Urinary bladder (tissue), 4 donors: Measurements from ENCODE around the gene TSKU. TPM values are rescaled to one million over a fixed set of nuclear protein-coding genes. Genes with fewer than 3 reads are reported as not detected.

Source experiments
- DNase-seq: peaks from one replicate; pipeline ENCODE4 v3.0.0-alpha.2; 2015; ENCODE audit errors: extremely low spot score
- H3K27ac ChIP-seq: one replicate; pipeline ENCODE4 v1.5.1; 2013; ENCODE audit warnings: low read depth, mild to moderate bottlenecking, moderate library complexity
- H3K36me3 ChIP-seq: one replicate; pipeline ENCODE4 v1.6.1; 2013; ENCODE audit warnings: mild to moderate bottlenecking, moderate library complexity; ENCODE audit not compliant: insufficient read depth
- H3K4me1 ChIP-seq: one replicate; pipeline ENCODE4 v1.6.1; 2013; ENCODE audit warnings: mild to moderate bottlenecking, moderate library complexity; ENCODE audit not compliant: insufficient read depth
- H3K4me3 ChIP-seq: one replicate; pipeline ENCODE4 v1.5.1; 2013; ENCODE audit warnings: low read depth, low read length
- WGBS: extraction: QIAGEN DNeasy Blood & Tissue Kit; methylation state at CpG from one replicate; pipeline ENCODE4 v1.1.7; 2013; 5-methylcytosine and 5-hydroxymethylcytosine counted together
- polyA plus RNA-seq: library from polyadenylated mRNA; stranded (reverse); fragments of 200-250 nt; gene quantifications from one replicate; pipeline ENCODE4 v1.2.3, GENCODE V29; 2013
- total RNA-seq: library from RNA; depleted of rRNA; stranded (reverse); fragments of >200 nt; gene quantifications from one replicate; pipeline ENCODE4 v1.2.3, GENCODE V29; 2014
- donor health status: healthy with polysubstance abuse.
- donor health status: healthy.

TSKU gene
- total and polyA plus RNA-seq, 2 donors = 10.0 to 55.9 TPM

- Histone ChIP-seq H3K4me1 (peaks cover 2% of the 10 kb centered on the region), H3K36me3 (no peaks in the 10 kb centered on the region), H3K4me3 (no peak overlapping the region), H3K27ac (no peak overlapping the region)
- 81% methylated on average over 2 of the region's 2 CpGs for WGBS
- DNase-seq = no peak
Observed at GRCh38 chr11:76801225-76801624, 18.1 kb downstream of the TSKU start.

GRCh38 chr11:76801736-76802135 is 18.6 kb downstream of the TSKU start:
- WGBS = 58% methylated on average over 2 of the region's 2 CpGs
- no peak overlapping the region for H3K4me3 ChIP-seq
- no peak overlapping the region for H3K27ac ChIP-seq
- H3K4me1 ChIP-seq = peaks cover 2% of the 10 kb centered on the region
- DNase-seq = no peak
- no peaks in the 10 kb centered on the region for H3K36me3 ChIP-seq

- DNase-seq = no peak
- H3K4me3 ChIP-seq = no peak overlapping the region
- WGBS = 93% methylated on average over 3 of the region's 3 CpGs
- H3K4me1 ChIP-seq = peaks cover 2% of the 10 kb centered on the region
- no peaks in the 10 kb centered on the region for H3K36me3 ChIP-seq
- H3K27ac ChIP-seq = no peak overlapping the region
Observed at GRCh38 chr11:76802151-76802550, 19.0 kb downstream of the TSKU start.

- no peak for DNase-seq
- peaks cover 2% of the 10 kb centered on the region for H3K4me1 ChIP-seq
- 69% methylated on average over 4 of the region's 4 CpGs for WGBS
- no peaks in the 10 kb centered on the region for H3K36me3 ChIP-seq
- no peak overlapping the region for H3K4me3 ChIP-seq
- H3K27ac ChIP-seq = no peak overlapping the region
Observed at GRCh38 chr11:76802621-76803020, 19.5 kb downstream of the TSKU start.

- H3K4me3 ChIP-seq = no peak overlapping the region
- WGBS = 26% methylated on average over 3 of the region's 3 CpGs
- peaks cover 2% of the 10 kb centered on the region for H3K4me1 ChIP-seq
- no peak for DNase-seq
- no peak overlapping the region for H3K27ac ChIP-seq
- H3K36me3 ChIP-seq = no peaks in the 10 kb centered on the region
Observed at GRCh38 chr11:76803023-76803422, 19.9 kb downstream of the TSKU start.

- 91% methylated on average over 10 of the region's 10 CpGs for WGBS
- H3K4me1 ChIP-seq = peaks cover 2% of the 10 kb centered on the region
- H3K4me3 ChIP-seq = no peak overlapping the region
- H3K36me3 ChIP-seq = no peaks in the 10 kb centered on the region
- DNase-seq = no peak
- H3K27ac ChIP-seq = no peak overlapping the region
Observed at GRCh38 chr11:76803811-76804600, 20.9 kb downstream of the TSKU start.

- no peak for DNase-seq
Observed at GRCh38 chr11:76805206-76805913, 22.2 kb downstream of the TSKU start.

GRCh38 chr11:76806131-76806530 is 23.0 kb downstream of the TSKU start:
- Histone ChIP-seq H3K36me3 (no peaks in the 10 kb centered on the region), H3K4me3 (no peak overlapping the region), H3K27ac (no peak overlapping the region), H3K4me1 (peaks cover 2% of the 10 kb centered on the region)
- 91% methylated on average over 7 of the region's 7 CpGs for WGBS
- DNase-seq = no peak

More at GRCh38 chr11:76805206-76805913, 22.2 kb downstream of the TSKU start:
- H3K27ac ChIP-seq = no peak overlapping the region
- 60% methylated on average over 8 of the region's 8 CpGs for WGBS
- H3K4me1 ChIP-seq = peaks cover 2% of the 10 kb centered on the region
- H3K36me3 ChIP-seq = no peaks in the 10 kb centered on the region
- H3K4me3 ChIP-seq = no peak overlapping the region

- Histone ChIP-seq H3K4me3 (no peak overlapping the region), H3K36me3 (no peaks in the 10 kb centered on the region), H3K27ac (no peak overlapping the region), H3K4me1 (peaks cover 2% of the 10 kb centered on the region)
- WGBS = 85% methylated on average over 3 of the region's 3 CpGs
- no peak for DNase-seq
Observed at GRCh38 chr11:76806608-76807205, 23.6 kb downstream of the TSKU start.

- WGBS = 10% methylated on average over 19 of the region's 19 CpGs
- no peak for DNase-seq
- Histone ChIP-seq H3K4me3 (no peak overlapping the region), H3K4me1 (peaks cover 2% of the 10 kb centered on the region), H3K27ac (no peak overlapping the region), H3K36me3 (no peaks in the 10 kb centered on the region)
Observed at GRCh38 chr11:76807206-76807875, 24.2 kb downstream of the TSKU start.

- no peak for DNase-seq
- H3K4me3 ChIP-seq = no peak overlapping the region
- no peaks in the 10 kb centered on the region for H3K36me3 ChIP-seq
- whole genome bisulfite sequencing = 92% methylated on average over 12 of the region's 12 CpGs
- H3K27ac ChIP-seq = no peak overlapping the region
- H3K4me1 ChIP-seq = peaks cover 2% of the 10 kb centered on the region
Observed at GRCh38 chr11:76808171-76808570, 25.0 kb downstream of the TSKU start.

- Histone ChIP-seq H3K36me3 (no peaks in the 10 kb centered on the region), H3K4me1 (no peaks in the 10 kb centered on the region), H3K27ac (no peak overlapping the region), H3K4me3 (no peak overlapping the region)
- WGBS = 87% methylated on average over 5 of the region's 5 CpGs
- no peak for DNase-seq
Observed at GRCh38 chr11:76808996-76809395, 25.8 kb downstream of the TSKU start.

- no peak overlapping the region for H3K4me3 ChIP-seq
- H3K36me3 ChIP-seq = no peaks in the 10 kb centered on the region
- H3K27ac ChIP-seq = no peak overlapping the region
- WGBS = 78% methylated on average over 11 of the region's 11 CpGs
- no peaks in the 10 kb centered on the region for H3K4me1 ChIP-seq
- DNase-seq = no peak
Observed at GRCh38 chr11:76810151-76810853, 27.1 kb downstream of the TSKU start.
